HS-27A (cell line): ENCODE measurements around the gene ALG10.
"Not testable (repeated sequence)": the region's sequence is repeated elsewhere in the genome, so short reads cannot be mapped to it uniquely, and the experiment has no call there.

ENCODE experiments used
- DNase-seq: peaks from one replicate; pipeline ENCODE4 v3.0.0-alpha.2; 2012; ENCODE audit warnings: low read depth, missing footprints

Gene ALG10, protein sequence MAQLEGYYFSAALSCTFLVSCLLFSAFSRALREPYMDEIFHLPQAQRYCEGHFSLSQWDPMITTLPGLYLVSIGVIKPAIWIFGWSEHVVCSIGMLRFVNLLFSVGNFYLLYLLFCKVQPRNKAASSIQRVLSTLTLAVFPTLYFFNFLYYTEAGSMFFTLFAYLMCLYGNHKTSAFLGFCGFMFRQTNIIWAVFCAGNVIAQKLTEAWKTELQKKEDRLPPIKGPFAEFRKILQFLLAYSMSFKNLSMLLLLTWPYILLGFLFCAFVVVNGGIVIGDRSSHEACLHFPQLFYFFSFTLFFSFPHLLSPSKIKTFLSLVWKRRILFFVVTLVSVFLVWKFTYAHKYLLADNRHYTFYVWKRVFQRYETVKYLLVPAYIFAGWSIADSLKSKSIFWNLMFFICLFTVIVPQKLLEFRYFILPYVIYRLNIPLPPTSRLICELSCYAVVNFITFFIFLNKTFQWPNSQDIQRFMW

DNA sequence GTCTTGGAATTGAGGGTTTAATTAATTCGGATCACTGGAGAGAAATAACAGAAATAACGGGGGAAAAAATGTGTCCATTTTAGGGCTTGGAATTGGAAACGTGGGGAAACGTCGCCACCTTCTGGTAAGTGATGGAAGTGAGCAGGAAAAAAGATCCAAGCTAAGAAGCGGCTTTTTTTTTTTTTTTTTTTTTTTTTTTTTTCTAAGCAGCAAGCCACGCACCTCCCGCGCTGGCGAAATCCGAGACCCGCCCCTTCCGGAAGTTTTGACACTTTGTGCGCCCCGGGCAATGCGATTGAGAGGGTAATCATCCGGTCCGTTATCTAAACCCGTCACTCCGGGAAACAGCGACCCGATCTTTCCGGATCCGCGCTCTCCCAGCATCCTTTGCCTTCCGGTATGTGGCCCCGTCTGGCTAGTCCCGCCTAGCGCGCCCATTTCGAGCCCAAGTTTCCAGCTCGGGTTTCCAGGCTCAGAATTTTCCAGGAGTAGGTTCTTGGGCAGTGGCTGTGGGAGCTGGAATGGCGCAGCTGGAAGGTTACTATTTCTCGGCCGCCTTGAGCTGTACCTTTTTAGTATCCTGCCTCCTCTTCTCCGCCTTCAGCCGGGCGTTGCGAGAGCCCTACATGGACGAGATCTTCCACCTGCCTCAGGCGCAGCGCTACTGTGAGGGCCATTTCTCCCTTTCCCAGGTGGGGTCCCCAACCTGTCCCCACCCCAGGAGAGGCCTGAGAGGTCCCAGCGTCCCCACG, at the start of gene ALG10:
Gene ALG10 (plus strand): TSS at position 418 of the 752 bp plus-strand sequence. CDS start 104 bp downstream, at position 522.
- DNase-seq = peak; percentile 98

DNA sequence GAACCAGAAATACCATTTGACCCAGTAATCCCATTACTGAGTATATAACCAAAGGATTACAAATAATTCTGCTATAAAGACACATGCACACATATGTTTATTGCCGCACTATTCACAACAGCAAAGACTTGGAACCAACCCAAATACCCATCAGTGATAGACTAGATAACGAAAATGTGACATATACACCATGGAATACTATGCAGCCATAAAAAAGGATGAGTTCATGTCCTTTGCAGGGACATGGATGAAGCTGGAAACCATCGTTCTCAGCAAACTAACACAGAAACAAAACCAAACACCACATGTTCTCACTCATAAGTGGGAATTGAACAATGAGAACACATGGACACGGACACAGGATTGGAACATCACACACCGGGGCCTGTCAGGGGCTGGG, 49.4 kb upstream of the ALG10 start:
- DNase-seq = not testable (repeated sequence)

DNA sequence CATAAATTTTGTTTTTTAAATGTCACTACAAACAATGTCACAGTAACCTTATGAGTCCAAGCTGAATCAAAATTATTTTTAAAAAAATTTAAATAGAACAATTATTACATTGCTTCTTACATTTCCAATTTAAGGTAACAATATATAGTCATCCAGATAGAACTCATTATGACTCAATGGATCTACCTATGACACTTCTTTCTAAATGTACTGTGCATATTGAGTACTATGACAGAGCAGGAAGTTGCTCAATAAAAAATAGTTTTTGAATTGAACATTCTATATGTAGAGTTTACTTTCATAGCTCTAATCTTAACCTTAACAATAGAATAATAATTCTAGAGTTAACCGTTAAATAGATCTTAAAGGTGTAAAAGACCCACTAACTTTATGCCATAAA, 44.4 kb upstream of the ALG10 start:
- DNase-seq = no peak

DNA sequence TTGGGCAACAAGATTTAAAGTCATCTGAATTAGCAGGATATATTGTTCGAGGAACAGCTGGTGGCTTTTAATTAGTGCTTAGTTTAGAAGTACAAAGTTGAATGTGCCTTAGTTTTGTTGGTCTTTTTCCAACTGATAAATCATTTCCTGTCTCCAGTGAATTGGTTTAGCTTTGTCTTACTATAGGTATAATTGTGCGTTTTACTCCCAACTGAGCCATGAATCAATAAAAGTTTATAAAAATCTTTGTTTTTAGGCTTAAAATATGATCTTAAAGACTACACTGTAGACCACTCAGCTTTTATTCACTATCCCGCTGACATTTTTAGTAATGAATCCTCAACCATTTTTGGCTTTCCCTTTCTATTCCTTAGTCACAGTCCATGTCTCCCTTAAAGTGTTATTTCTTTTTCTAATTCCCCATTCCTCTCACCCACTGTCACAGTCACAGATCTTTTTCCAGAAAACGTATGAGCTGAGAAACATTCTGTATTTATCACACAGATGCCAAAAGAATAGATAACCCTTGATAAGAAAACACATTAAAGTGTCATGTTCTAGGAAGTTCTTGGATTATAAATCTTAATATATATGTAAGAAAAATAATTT, 34.0 kb upstream of the ALG10 start:
- DNase-seq = no peak

DNA sequence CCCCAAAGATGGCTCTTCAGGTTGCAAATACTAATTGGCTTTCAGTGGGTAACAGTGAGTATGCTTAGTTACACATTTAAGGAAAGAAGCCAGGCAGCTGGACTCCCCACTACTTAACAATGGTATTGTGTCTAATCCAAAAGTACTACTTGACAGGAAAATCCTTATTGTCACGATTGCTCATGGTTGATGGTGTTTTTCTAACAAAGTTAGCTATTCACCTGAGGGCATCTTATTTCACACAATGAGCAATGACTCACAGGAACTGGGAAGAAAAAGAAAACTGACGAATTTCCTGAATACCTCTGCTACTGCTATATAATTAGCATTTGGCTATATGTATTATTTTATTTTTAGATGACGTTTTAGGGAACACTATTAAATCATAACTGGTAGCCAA, 33.4 kb upstream of the ALG10 start:
- no peak for DNase-seq

DNA sequence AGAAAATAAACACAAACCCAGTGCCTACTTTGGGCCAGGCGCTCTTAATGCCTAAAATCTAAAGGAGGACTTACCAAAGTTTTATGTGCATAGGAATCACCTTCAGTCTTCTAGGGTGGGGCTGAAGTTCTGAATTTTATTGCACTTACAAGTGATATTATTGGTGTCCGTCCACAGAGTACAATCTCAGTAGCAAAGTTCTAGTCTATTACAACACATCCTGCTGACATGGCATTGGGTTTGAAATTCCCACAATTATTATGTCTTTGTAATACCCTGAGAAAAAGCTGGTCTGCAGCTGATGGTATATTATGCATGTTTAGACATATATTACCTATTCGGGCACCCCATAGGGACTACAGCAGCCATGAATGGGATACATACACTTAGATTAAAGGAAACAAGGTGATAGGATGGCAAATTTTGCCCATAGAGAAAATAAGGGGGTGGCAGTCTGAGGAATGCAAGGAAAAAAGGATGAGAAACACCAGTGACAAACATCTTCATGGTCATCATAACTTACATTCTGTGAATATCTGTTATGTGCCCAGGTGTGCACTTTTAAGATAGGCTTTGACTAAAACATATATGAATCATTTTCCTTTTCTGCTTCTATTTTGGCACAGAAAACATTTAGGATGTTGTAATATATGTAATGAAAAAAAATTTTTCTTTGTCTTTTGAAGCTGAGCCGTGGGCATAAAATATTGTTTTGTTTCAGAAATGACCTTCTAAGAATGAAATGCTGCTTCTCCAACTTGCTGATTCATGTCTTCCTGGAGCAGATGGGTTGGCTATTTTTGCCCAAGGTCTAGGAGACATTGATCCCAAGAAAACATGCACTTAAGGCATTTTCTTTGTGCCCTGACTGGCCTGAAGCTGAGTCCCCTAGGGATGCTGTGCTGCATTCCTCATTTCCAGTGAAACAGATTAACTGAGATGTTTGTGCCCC, 27.2 kb upstream of the ALG10 start:
- no peak for DNase-seq

DNA sequence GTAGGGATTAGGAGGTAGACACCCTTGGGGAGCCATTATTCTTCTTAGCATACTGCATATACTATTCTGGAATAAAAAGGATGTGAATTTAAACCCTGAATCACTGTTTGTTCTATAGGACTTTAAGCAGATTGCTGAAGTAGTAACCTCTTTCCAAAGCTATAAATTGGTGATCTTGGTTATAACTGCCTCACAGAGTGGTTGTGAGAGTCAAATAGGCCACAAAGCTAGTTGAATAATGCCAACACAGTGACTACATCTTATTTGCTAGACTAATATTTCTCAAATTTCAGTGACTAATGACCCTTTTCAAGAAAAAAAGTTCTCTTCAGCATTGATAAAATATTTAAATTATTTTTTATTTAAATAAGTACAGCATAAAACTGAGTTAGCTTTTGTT, 13.5 kb upstream of the ALG10 start:
- not testable (repeated sequence) for DNase-seq

DNA sequence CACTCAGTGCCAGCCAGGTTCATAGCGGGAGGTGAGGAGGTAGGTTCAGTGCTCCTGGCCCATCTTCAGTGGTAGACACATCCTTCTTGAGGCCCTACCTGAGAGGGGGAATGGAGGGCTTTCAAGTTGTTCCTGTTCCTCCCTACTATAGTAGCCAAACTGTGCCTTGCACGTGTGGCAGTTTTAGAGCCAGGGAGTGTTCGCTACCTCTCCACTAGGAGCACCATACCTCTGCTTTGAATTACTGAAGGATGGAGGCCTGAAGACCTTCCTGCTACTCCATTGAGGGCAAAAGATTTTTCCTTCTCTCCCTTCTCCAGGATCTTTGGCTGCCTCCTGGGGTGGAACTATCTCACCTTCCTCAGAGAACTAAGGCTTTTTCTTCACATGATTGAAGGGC, 5.9 kb upstream of the ALG10 start:
- DNase-seq = no peak

DNA sequence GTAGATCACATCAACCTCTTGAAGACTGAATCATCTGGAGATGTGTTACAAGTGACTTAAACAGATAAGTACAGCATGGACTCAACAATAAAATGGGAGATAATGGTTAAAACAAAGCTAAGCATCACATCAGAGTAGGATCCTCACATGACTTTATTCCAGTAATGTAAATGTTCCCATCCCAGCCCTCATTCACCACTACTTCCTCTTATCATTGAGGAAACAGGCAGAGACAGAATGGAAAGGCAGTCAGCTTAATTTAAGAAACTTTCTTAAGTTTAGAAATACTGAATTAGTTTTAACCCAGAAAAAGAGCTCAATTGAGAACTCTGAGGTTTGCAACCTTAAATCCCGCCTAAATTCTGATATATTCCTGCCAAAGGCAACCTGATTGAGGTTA, 1.2 kb upstream of the ALG10 start:
- no peak for DNase-seq

DNA sequence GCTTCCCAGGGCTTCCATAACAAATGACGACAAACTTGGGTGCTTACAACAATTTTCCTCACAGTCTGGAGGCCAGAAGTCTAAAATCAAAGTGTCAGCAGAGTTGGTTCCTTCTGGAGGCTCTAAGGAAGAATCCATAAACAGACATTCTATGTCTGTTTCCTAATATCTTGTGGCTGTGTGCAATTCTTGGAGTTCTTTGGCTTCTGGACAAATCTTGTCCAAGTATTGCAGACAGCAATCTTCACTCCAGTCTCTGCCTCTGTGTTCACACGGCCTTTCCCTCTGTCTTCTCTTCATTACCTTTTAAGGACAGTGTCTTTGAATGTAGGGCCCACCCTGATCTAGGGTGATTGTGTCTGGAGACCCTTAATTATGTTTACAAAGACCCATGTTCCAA, 5.4 kb downstream of the ALG10 start:
- DNase-seq = not testable (repeated sequence)

DNA sequence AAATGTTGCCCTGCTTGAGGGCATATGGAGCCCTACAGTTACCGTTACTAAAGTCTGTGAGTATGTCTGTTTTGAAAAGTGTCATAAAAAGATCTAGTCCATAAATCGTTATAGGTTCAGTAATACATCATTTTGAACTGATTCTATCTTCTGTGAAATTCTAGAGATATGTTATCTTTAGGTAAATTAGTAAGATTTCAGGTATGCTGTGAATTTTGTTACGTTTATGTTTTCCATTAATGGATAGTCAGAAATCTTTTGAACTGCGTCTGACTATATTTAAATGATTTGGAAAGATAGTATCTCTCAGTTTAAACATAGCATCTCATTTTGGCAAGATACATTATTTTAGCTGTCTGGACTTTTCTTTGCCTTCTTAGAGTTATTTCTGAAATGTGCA, 8.3 kb downstream of the ALG10 start:
- no peak for DNase-seq

DNA sequence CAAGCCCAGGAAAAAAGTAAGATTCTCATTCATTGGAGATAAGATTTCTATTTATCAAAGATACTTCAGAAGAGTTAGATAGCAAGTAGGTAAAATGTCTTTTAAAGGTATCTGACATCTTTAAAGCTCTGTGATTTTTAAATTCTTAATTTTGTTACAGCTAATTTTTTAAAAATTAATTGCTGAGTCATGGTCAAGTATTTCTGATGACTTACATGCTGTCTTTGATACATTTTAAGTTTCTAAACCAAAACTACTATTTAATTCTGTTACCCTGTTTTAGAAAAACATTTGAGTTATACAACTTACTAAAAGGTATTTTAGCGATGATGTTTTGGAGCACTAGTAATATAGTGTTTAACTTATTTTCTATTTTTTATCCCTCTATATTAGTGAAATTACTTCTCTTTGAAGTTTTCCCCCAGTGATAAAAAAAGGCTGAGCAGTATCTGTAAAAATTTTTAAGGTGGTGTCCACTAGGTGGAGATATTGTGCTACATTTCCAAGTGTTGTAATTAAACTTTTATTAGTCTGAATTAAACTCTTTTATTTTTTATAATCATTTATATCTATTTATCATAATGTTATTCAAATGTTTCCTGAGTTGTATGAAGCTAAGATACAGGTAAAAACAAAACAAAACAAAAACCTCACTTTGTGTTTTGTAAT, 11.5 kb downstream of the ALG10 start:
- no peak for DNase-seq

DNA sequence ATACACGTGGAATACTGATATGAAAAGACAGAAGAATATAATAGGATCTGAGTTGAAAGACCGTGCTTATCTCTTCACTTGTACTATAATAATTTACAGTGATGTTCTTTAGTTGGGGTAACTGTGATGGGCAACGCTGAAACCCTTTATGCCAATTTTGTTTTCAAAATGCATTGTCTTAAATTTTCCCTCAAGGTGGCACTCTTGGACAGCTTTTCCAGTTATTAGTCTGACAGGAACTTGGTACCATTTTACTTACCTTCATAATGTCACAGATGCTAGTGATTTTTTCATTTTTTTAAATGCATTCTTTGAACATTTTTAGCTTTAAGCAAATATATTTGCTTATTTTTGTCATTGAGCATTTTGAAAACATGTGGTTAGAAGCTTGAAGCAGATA, 16.1 kb downstream of the ALG10 start:
- not testable (repeated sequence) for DNase-seq

DNA sequence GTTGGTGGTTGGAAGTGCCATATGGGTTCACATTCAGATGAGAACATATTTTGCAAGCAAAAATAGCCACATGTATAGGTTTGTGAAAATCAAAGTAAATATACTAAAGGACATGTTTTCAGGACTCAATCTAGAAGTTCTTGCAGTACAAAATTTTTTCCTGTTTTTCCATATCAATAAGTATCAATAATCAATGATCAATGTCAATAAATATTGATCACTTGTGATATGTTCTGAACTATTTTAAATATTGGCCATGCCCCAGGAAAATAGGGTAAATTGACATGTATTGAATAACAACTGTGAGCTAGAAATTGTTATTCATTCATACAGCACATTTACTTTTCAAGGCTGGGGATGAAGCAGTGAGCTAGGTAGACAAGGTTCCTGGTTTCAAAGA, 24.3 kb downstream of the ALG10 start:
- DNase-seq = no peak

DNA sequence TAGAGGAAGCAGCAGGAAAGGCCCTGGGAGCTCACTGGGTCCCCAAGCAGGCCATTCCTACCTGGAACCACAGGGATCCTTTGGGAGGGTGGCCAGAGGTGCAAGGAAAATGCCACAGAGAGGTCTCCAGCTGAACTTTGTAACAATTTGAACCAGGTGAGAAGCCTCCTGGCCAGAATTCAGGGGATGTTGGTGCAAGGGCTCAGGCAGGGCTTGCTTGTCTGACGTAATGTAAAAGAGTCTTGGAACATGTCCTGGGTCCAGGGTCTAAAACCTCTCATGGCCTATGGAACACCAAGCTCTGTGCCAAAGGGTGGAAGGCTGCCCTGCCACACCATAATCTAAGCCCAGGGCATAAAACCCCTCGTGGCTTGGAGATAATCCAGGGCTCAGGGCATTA, 25.6 kb downstream of the ALG10 start:
- not testable (repeated sequence) for DNase-seq

DNA sequence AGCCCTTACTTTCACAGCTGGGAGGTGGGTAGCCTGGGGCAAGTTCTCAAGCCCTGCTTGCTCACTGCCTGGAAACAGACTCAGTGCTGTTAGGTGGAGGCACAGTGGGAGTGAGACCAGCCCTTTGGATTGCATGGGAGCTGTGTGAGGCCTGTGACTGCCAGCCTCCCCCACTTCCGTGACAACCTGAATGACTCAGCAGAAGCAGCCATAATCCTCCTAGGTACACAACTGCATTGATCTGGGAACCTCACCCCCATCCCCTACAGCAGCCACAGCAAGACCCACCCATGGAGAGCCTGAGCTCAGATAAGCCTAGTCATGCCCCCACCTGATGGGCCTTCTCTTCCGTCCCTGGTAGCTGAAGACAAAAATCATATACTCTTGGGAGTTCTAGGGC, 26.4 kb downstream of the ALG10 start:
- no peak for DNase-seq

DNA sequence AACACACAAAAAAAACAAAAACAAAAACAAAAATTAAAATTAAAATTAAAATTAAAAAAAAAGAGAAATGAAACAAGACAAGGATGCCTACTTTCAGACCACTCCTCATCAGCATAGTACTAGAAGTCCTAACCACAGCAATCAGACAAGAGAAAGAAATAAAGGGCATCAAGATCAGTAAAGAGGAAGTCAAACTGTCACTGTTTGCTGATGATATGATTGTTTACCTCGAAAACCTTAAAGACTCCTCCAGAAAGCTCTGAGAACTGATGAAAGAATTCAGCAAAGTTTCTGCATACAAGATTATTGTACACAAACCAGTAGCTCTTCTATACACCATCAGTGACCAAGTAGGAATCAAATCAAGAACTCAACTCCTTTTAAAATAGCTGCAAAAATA, 29.2 kb downstream of the ALG10 start:
- no peak for DNase-seq

DNA sequence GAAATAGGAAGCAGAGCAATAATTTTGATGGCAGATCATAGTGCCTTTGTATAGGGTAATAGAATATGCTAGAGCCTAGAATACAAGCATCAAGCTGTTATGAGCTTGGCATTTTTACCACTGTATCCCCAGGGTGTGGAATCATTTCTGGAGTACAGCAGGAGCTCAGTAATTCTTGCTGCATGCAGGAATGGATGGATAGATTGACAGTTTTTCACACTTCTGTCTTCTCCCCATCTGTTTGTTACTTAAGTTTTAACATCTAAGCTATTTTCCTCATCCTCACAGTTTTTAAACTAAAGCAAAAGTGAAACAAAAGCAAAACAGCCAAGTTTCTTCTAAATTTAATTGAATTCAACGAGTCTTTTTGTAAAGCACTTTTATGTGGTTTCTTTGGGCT, 32.6 kb downstream of the ALG10 start:
- no peak for DNase-seq
